Activated B cell treated with CpG ODN at 0.5 μM for 24 hours (primary cell): ENCODE data around the gene GTF2H1. TPM values are rescaled to one million over a fixed set of nuclear protein-coding genes. Genes with fewer than 3 reads are reported as not detected.
A peak's percentile ranks its signal among the peaks of the same experiment; 100 is the strongest.

Experiments
- ATAC-seq: fragments of 200-7000 bp; cut with Tn5 transposase; one replicate; pipeline ENCODE4 v1.10.0; 2021; ENCODE audit warnings: low read depth, mild to moderate bottlenecking, moderate library complexity
- CTCF ChIA-PET: fragments of 350-600 bp; sonication (Branson Sonifier 250); formaldehyde crosslinking; loops from one replicate; lab custom pipeline; 2021; ENCODE audit warnings: antibody characterized with exemption; lab: Charles Lee
- POLR2A ChIA-PET: fragments of 350-600 bp; sonication (Branson Sonifier 250); formaldehyde crosslinking; loops from one replicate; lab custom pipeline; 2021; ENCODE audit warnings: antibody characterized with exemption; lab: Charles Lee
- DNase-seq: peaks from one replicate; pipeline ENCODE4 v3.0.0; 2022
- H3K27ac Mint-ChIP-seq: one replicate; pipeline ENCODE4 v1.8.0; 2020; ENCODE audit warnings: mixed read lengths
- H3K27me3 Mint-ChIP-seq: one replicate; pipeline ENCODE4 v1.8.0; 2021; ENCODE audit warnings: mixed read lengths
- H3K36me3 Mint-ChIP-seq: one replicate; pipeline ENCODE4 v1.8.0; 2021; ENCODE audit warnings: low read depth, mixed read lengths
- H3K4me1 Mint-ChIP-seq: one replicate; pipeline ENCODE4 v1.8.0; 2021; ENCODE audit warnings: mixed read lengths
- H3K4me3 Mint-ChIP-seq: one replicate; pipeline ENCODE4 v1.8.0; 2020; ENCODE audit warnings: mild to moderate bottlenecking, mixed read lengths
- H3K9me3 Mint-ChIP-seq: one replicate; pipeline ENCODE4 v1.8.0; 2020; ENCODE audit warnings: mixed read lengths
- intact Hi-C: fragments of 100-400 bp; cut with micrococcal nuclease; formaldehyde crosslinking; loops from one replicate; pipeline ENCODE4 v1.15.1; 2024
- total RNA-seq: library from RNA; stranded (reverse); gene quantifications from 2 replicates; pipeline ENCODE4 v1.2.3, GENCODE V29; 2022
- TF ChIP-seq, protein P1 (sequence below): fragments of 200-600 bp; IDR thresholded peaks from one replicate; pipeline ENCODE4 v1.8.0; 2022; ENCODE audit warnings: antibody characterized with exemption, mild to moderate bottlenecking

GTF2H1 gene
- total RNA-seq, 1 donor from 2014 or later, result 71.5 TPM

DNA sequence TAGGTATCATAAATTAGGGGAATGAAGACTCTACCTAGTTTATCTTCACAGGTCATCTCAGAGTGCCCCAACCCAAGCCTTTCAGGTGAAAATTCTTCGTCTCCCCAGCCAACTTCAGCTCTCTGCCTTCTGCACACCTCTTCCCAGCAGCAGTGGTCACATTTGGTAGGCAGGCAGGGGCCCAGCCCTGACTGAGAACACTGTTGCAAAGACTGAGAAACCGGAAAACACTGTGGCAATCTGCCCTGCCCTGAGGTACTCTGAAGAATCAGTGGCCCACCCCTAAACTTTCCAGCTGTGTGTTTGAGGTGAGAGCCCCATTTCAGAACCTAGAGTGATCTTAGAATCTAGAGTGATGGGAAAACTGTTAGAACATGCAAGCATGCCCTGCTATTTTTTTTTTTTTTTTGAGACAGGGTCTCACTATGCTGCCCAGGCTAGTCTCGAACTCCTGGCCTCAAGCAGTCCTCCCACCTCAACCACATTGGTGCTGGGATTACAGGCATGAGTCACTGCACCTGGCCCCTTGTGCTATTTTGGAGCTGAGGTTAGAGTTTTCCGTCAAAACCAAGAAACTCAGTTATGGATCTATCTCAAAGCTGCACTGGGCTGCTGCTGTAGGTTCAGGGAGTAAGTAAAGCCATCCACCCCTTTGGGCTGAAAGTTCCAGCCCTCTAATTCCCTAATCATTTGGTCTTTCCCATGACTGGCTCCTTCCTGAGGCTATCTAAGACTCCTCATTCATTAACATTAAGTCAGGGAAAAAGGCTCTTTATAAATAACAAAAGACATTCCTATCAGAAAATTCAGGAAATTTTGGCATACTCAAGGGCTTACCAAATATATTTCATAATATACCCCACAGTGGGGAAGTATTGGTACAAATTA lies 70.3 kb downstream of the GTF2H1 start:
- CTCF ChIA-PET, result no interaction called here
- no peaks in the 10 kb centered on the region for H3K27me3 Mint-ChIP-seq
- H3K4me1 Mint-ChIP-seq, result peaks cover 14% of the 10 kb centered on the region
- TF ChIP-seq, protein P1, sequence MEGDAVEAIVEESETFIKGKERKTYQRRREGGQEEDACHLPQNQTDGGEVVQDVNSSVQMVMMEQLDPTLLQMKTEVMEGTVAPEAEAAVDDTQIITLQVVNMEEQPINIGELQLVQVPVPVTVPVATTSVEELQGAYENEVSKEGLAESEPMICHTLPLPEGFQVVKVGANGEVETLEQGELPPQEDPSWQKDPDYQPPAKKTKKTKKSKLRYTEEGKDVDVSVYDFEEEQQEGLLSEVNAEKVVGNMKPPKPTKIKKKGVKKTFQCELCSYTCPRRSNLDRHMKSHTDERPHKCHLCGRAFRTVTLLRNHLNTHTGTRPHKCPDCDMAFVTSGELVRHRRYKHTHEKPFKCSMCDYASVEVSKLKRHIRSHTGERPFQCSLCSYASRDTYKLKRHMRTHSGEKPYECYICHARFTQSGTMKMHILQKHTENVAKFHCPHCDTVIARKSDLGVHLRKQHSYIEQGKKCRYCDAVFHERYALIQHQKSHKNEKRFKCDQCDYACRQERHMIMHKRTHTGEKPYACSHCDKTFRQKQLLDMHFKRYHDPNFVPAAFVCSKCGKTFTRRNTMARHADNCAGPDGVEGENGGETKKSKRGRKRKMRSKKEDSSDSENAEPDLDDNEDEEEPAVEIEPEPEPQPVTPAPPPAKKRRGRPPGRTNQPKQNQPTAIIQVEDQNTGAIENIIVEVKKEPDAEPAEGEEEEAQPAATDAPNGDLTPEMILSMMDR, result no peak
- peaks cover 27% of the 10 kb centered on the region for H3K36me3 Mint-ChIP-seq
- no peak for DNase-seq
- H3K27ac Mint-ChIP-seq, result no peak overlapping the region
- intact Hi-C loops, result loop anchor here (10.0 kb wide), 2 partner anchors 332 to 1972 kb away; partner anchors contain the start of genes HTATIP2 and IGSF22
- no peak for ATAC-seq
- POLR2A ChIA-PET, result interaction anchor here (0.7 to 6.5 kb wide), 2 partner anchors 8 to 16 kb away, joined by 6 to 154 read pairs; no protein-coding TSS in a partner anchor
- H3K9me3 Mint-ChIP-seq, result no peaks in the 10 kb centered on the region
- peak overlapping the region; percentile 7 for H3K4me3 Mint-ChIP-seq

DNA sequence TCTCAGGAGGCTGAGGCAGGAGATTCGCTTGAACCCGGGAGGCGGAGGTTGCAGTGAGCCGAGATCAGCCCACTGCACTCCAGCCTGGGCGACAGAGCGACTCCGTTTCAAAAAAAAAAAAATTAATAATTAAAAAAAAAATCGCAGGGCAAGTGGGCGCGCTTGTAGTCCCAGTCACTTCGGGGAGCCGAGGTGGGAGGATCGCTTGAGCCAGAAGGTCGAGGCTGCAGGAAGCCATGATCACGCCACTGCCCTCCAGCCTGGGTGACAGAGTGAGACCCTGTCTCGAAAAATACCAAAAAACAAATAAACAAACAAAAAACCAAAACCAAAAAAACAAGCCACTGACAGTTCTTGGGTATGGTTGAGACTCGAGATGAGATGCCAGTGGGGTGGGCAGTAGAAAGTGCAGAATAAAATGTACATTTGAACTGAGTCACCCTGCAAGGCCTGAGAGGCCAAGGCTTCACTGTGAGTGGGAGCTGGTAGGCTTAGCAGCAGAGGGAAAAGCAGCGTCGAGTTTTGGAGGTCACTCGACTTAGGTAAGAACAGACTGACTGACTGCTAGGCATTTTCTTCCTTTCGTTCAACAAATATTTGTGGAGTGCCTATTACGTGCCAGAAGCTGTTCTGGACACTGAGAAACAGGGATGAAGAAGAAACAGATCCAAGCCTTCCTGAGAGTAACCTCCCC lies 71.4 kb downstream of the GTF2H1 start:
- Mint-ChIP-seq H3K36me3 (peaks cover 37% of the 10 kb centered on the region), H3K9me3 (no peaks in the 10 kb centered on the region), H3K27ac (peak overlapping the region; percentile 91), H3K4me1 (peaks cover 18% of the 10 kb centered on the region), H3K27me3 (no peaks in the 10 kb centered on the region), H3K4me3 (peak overlapping the region; percentile 96)
- ChIA-PET CTCF (interaction anchor here (1.0 to 1.7 kb wide), 4 partner anchors 10 to 328 kb away, joined by 3 to 11 read pairs (median 6); no protein-coding TSS in a partner anchor), POLR2A (interaction anchor here (0.5 to 6.5 kb wide), 23 partner anchors 10 to 1316 kb away, joined by 3 to 154 read pairs (median 5); partner anchors contain the start of genes GTF2H1, HPS5, SAA1 and SAAL1)
- TF ChIP-seq, protein P1, result no peak
- ATAC-seq, result no peak
- intact Hi-C loops, result loop anchor here (1.0 to 10.0 kb wide), 7 partner anchors 9 to 1971 kb away; partner anchors contain the start of genes GTF2H1, HPS5, HTATIP2 and IGSF22
- DNase-seq, result no peak

GRCh38 chr11:18394275-18394927 lies 72.0 kb downstream of the GTF2H1 start, which contains the start of gene LDHA:
Gene LDHA, plus strand, starts transcription at chr11:18394563. Its CDS starts 2,280 bp downstream, at chr11:18396843.
- Mint-ChIP-seq H3K4me1 (peaks cover 18% of the 10 kb centered on the region), H3K4me3 (peak within 1 kb of the TSS; percentile 96), H3K9me3 (no peaks in the 10 kb centered on the region), H3K27ac (peak within 1 kb of the TSS; percentile 91), H3K27me3 (no peaks in the 10 kb centered on the region), H3K36me3 (peaks cover 44% of the 10 kb centered on the region)
- intact Hi-C loops, result loop anchor here (1.0 to 10.0 kb wide), 7 partner anchors 10 to 1970 kb away; partner anchors contain the start of genes GTF2H1, HPS5, HTATIP2 and IGSF22
- ATAC-seq (peak; percentile 77), DNase-seq (peak; percentile 95)
- ChIA-PET POLR2A (interaction anchor here (0.6 to 6.5 kb wide), 28 partner anchors 10 to 1316 kb away, joined by 3 to 154 read pairs (median 5); partner anchors contain the start of genes GTF2H1, HPS5, SAA1 and SAAL1), CTCF (interaction anchor here (0.5 to 1.7 kb wide), 8 partner anchors 10 to 328 kb away, joined by 3 to 11 read pairs (median 3); partner anchors contain the start of genes HPS5 and TSG101)
- TF ChIP-seq, protein P1, result no peak

GRCh38 chr11:18394928-18395734 lies 72.8 kb downstream of the GTF2H1 start:
- Mint-ChIP-seq H3K36me3 (peaks cover 51% of the 10 kb centered on the region), H3K27me3 (no peaks in the 10 kb centered on the region), H3K4me3 (peak overlapping the region; percentile 96), H3K27ac (peak overlapping the region; percentile 91), H3K4me1 (peaks cover 18% of the 10 kb centered on the region), H3K9me3 (no peaks in the 10 kb centered on the region)
- TF ChIP-seq, protein P1, result no peak
- peak; percentile 17 for DNase-seq
- intact Hi-C loops, result loop anchor here (1.0 to 10.0 kb wide), 8 partner anchors 11 to 1970 kb away; partner anchors contain the start of genes C11orf58, GTF2H1, HPS5 and HTATIP2
- ChIA-PET POLR2A (interaction anchor here (0.6 to 6.5 kb wide), 27 partner anchors 10 to 382 kb away, joined by 3 to 154 read pairs (median 5); partner anchors contain the start of genes GTF2H1, HPS5, SAA1 and SAAL1), CTCF (interaction anchor here (0.6 to 2.7 kb wide), 9 partner anchors 11 to 327 kb away, joined by 3 to 11 read pairs (median 4); partner anchors contain the start of genes HPS5 and TSG101)
- peak; percentile 0 for ATAC-seq
